Measurements from ENCODE around the gene IFT122. TPM values are rescaled to one million over a fixed set of nuclear protein-coding genes. Genes with fewer than 3 reads are reported as not detected.

IFT122 gene
- total and polyA plus RNA-seq, 2 donors from 2014 or later: 18.4 to 59.2 TPM

GRCh38 chr3:129449279-129450115, 9.5 kb downstream of the IFT122 start:
- no peak for TF ChIP-seq CTCF (IDR thresholded peaks at IDR 0.05; ENCODE audit: borderline replicate concordance, extremely low read depth, insufficient read depth)
- intact Hi-C loops (cut with DNase I): no loop called here
- H3K9ac ChIP-seq (ENCODE audit: low read length in 3 of 3): no peak overlapping the region
- peak in 2 of 5 donors; percentile 39 to 58 for DNase-seq
- no peaks in the 10 kb centered on the region for H3K27me3 ChIP-seq (ENCODE audit: control insufficient read depth, insufficient read depth, low read length)
- H3K36me3 ChIP-seq (ENCODE audit: control insufficient read depth in 2 of 3, insufficient read depth in 3 of 3, low read length in 3 of 3): peaks cover 0 to 12% (median 2%) of the 10 kb centered on the region in 3 donors
- peaks cover 5 to 14% (median 10%) of the 10 kb centered on the region in 3 donors for H3K4me1 ChIP-seq (ENCODE audit: control insufficient read depth in 2 of 3, insufficient read depth in 2 of 3, low read depth in 1 of 3, low read length in 3 of 3)
- H3K9me3 ChIP-seq (ENCODE audit: control insufficient read depth in 2 of 3, insufficient read depth in 1 of 3, low read length in 3 of 3): no peaks in the 10 kb centered on the region
- no peak overlapping the region for H3K4me3 ChIP-seq (ENCODE audit: low read length in 3 of 3)
- H3K27ac ChIP-seq (ENCODE audit: low read depth in 2 of 2, low read length in 2 of 2): peak overlapping the region in 1 of 2 donors; percentile 33
- FAIRE-seq: no peak

GRCh38 chr3:129453732-129454131, 13.7 kb downstream of the IFT122 start:
- Histone ChIP-seq H3K27ac (ENCODE audit: low read depth in 2 of 2, low read length in 2 of 2) (no peak overlapping the region), H3K4me1 (ENCODE audit: control insufficient read depth in 2 of 3, insufficient read depth in 2 of 3, low read depth in 1 of 3, low read length in 3 of 3) (peaks cover 5 to 10% (median 8%) of the 10 kb centered on the region in 3 donors), H3K27me3 (ENCODE audit: control insufficient read depth, insufficient read depth, low read length) (no peaks in the 10 kb centered on the region), H3K9ac (ENCODE audit: low read length in 3 of 3) (no peak overlapping the region), H3K36me3 (ENCODE audit: control insufficient read depth in 2 of 3, insufficient read depth in 3 of 3, low read length in 3 of 3) (peaks cover 0 to 31% (median 8%) of the 10 kb centered on the region in 3 donors), H3K9me3 (ENCODE audit: control insufficient read depth in 2 of 3, insufficient read depth in 1 of 3, low read length in 3 of 3) (no peaks in the 10 kb centered on the region), H3K4me3 (ENCODE audit: low read length in 3 of 3) (no peak overlapping the region)
- no peak for TF ChIP-seq CTCF (IDR thresholded peaks at IDR 0.05; ENCODE audit: borderline replicate concordance, extremely low read depth, insufficient read depth)
- intact Hi-C loops (cut with DNase I): no loop called here
- FAIRE-seq: no peak
- DNase-seq: no peak

GRCh38 chr3:129460155-129460554, 20.1 kb downstream of the IFT122 start:
- Histone ChIP-seq H3K4me1 (ENCODE audit: control insufficient read depth in 2 of 3, insufficient read depth in 2 of 3, low read depth in 1 of 3, low read length in 3 of 3) (no peaks in the 10 kb centered on the region), H3K9ac (ENCODE audit: low read length in 3 of 3) (no peak overlapping the region), H3K27ac (ENCODE audit: low read depth in 2 of 2, low read length in 2 of 2) (no peak overlapping the region), H3K9me3 (ENCODE audit: control insufficient read depth in 2 of 3, insufficient read depth in 1 of 3, low read length in 3 of 3) (no peaks in the 10 kb centered on the region), H3K4me3 (ENCODE audit: low read length in 3 of 3) (no peak overlapping the region), H3K36me3 (ENCODE audit: control insufficient read depth in 2 of 3, insufficient read depth in 3 of 3, low read length in 3 of 3) (peaks cover 4 to 16% (median 10%) of the 10 kb centered on the region in 3 donors), H3K27me3 (ENCODE audit: control insufficient read depth, insufficient read depth, low read length) (no peaks in the 10 kb centered on the region)
- TF ChIP-seq CTCF (IDR thresholded peaks at IDR 0.05; ENCODE audit: borderline replicate concordance, extremely low read depth, insufficient read depth): no peak
- no peak for DNase-seq
- no peak for FAIRE-seq
- intact Hi-C loops (cut with DNase I): no loop called here
